Thoracic aorta (tissue), 2 donors: ENCODE data around the gene SMIM3. TPM values are rescaled to one million over a fixed set of nuclear protein-coding genes. Genes with fewer than 3 reads are reported as not detected.
A peak's percentile ranks its signal among the peaks of the same experiment; 100 is the strongest.

Experiments
- ATAC-seq: fragments of 150-250 bp; one replicate; pipeline ENCODE4 v1.8.0; 2017; ENCODE audit warnings: low read depth; ENCODE audit not compliant: insufficient number of reproducible peaks, low FRiP score
- DNase-seq: peaks from one replicate; pipeline ENCODE4 v3.0.0-alpha.2; 2020; ENCODE audit warnings: low spot score
- H3K27ac ChIP-seq, 2 donors: fragments of 200-600 bp; sonication (generic); 1 replicate in 1 of 2; 2 replicates in 1 of 2; pipeline ENCODE4 v1.5.1; 2016; ENCODE audit warnings: mild to moderate bottlenecking in 2 of 2, moderate library complexity in 2 of 2
- H3K27me3 ChIP-seq: fragments of 200-600 bp; sonication (generic); replicated peaks from 2 replicates; pipeline ENCODE4 v1.6.0; 2016; ENCODE audit warnings: mild to moderate bottlenecking; ENCODE audit not compliant: insufficient read depth
- H3K36me3 ChIP-seq: fragments of 200-600 bp; sonication (generic); one replicate; pipeline ENCODE4 v1.5.1; 2016
- H3K4me1 ChIP-seq, 2 donors: fragments of 200-600 bp; sonication (generic); 1 replicate in 1 of 2; 2 replicates in 1 of 2; pipeline versions ENCODE4 v1.5.1 to v1.6.0; 2016; ENCODE audit warnings: low read depth in 2 of 2, mild to moderate bottlenecking in 1 of 2; ENCODE audit not compliant: control insufficient read depth in 1 of 2
- H3K4me3 ChIP-seq: fragments of 200-600 bp; sonication (generic); 2 replicates; pipeline ENCODE4 v1.5.1; 2016; ENCODE audit warnings: mild to moderate bottlenecking
- H3K9me3 ChIP-seq: fragments of 200-600 bp; sonication (generic); 2 replicates; pipeline ENCODE4 v1.5.1; 2016
- total RNA-seq, 2 donors: library from RNA; depleted of rRNA; stranded (reverse); fragments of >200 nt; gene quantifications; one replicate each; pipeline versions ENCODE4 v1.1.0 to v1.2.3, GENCODE V29; 2016
- TF ChIP-seq, protein P1 (sequence below): fragments of 200-600 bp; sonication (generic); IDR thresholded peaks from one replicate; pipeline ENCODE4 v1.5.1; 2019; ENCODE audit warnings: antibody characterized with exemption

Gene SMIM3
- total RNA-seq, 2 donors from 2014 or later = 28.4 to 46.4 TPM

DNA sequence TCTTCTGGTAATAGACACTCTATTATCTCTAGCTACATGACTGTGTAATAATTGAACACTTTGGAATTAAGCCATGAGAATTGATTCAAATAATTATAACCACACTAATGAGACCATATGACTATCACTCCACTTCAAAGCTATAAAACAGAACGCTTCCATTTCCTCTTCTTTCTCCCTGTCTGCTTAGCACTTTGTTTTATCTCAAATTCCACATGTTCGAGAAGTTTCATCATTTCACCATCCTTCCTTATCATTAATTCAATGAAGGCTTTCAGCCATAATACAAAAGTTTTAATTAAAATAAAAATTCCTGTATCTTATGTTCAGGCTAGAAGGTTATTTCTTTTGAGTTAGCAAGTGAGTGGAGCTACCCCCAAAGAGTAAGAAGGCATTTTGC, 12.3 kb upstream of the SMIM3 start:
- no peaks in the 10 kb centered on the region for H3K9me3 ChIP-seq
- no peaks in the 10 kb centered on the region for H3K36me3 ChIP-seq
- no peak overlapping the region for H3K27ac ChIP-seq
- H3K4me3 ChIP-seq = no peak overlapping the region
- ATAC-seq (no peak), DNase-seq (no peak)
- TF ChIP-seq, protein P1, sequence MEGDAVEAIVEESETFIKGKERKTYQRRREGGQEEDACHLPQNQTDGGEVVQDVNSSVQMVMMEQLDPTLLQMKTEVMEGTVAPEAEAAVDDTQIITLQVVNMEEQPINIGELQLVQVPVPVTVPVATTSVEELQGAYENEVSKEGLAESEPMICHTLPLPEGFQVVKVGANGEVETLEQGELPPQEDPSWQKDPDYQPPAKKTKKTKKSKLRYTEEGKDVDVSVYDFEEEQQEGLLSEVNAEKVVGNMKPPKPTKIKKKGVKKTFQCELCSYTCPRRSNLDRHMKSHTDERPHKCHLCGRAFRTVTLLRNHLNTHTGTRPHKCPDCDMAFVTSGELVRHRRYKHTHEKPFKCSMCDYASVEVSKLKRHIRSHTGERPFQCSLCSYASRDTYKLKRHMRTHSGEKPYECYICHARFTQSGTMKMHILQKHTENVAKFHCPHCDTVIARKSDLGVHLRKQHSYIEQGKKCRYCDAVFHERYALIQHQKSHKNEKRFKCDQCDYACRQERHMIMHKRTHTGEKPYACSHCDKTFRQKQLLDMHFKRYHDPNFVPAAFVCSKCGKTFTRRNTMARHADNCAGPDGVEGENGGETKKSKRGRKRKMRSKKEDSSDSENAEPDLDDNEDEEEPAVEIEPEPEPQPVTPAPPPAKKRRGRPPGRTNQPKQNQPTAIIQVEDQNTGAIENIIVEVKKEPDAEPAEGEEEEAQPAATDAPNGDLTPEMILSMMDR = no peak
- no peaks in the 10 kb centered on the region for H3K27me3 ChIP-seq
- H3K4me1 ChIP-seq = no peaks in the 10 kb centered on the region

DNA sequence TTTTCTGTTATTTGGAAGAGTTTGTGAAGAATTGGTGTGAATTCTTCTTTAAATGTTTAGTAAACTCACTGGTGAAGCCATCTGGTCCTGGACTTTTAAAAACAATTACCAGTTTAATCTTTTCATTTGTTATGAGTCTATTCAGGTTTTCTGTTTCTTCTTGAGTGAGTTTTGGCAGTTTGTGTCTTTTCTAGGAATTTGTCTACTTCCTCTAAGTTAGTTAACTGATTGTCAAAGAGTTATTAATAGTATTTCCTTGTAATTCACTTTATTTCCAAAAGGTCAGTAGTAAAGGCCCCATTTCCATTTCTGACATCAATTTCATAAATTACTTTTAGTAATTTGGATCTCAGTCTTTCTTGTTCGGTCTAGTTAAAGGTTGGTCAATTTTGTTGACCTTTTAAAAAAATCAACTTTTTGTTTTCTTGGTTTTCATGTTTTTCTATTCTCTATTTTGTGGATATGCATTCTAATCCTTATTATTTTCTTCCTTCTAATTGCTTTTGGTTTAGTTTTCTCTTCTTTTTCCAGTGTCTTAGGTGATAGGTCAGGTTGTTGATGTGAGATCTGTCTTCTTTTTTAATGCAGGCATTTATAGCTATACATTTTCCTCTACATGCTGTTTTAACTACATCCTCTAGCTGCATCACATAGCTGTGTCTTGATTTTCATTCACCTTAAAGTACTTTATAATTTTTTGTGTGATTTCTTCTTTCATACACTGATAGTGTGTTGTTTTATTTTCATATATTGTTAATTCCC, 7.3 kb upstream of the SMIM3 start:
- ATAC-seq (no peak), DNase-seq (no peak)
- Histone ChIP-seq H3K4me3 (no peak overlapping the region), H3K27ac (no peak overlapping the region), H3K9me3 (no peaks in the 10 kb centered on the region), H3K36me3 (no peaks in the 10 kb centered on the region), H3K27me3 (no peaks in the 10 kb centered on the region), H3K4me1 (peaks cover 0 to 5% of the 10 kb centered on the region in 2 donors)
- TF ChIP-seq, protein P1 = no peak

DNA sequence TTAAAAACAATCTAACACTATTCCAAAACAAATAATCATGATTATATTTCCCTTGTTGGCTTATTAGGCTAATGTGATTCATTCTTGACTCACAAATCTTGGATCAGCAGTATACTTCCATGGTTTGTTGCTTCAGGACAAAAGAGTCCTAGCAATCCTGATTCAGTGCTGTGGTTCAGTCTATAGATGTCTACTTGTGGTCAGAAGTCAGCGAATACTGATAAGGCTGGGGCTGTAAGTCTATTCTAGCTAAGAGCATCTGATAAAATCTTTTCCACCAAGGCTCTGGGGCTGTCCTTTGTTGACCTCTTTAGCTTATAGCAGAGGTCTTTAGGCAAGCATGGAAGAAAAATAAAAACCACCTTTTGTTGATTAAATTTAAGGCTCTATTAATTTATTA, 4.4 kb upstream of the SMIM3 start:
- H3K4me1 ChIP-seq = peaks cover 0 to 11% of the 10 kb centered on the region in 2 donors
- H3K9me3 ChIP-seq = no peaks in the 10 kb centered on the region
- DNase-seq (no peak), ATAC-seq (no peak)
- H3K4me3 ChIP-seq = no peak overlapping the region
- no peaks in the 10 kb centered on the region for H3K27me3 ChIP-seq
- TF ChIP-seq, protein P1 = no peak
- no peak overlapping the region for H3K27ac ChIP-seq
- H3K36me3 ChIP-seq = no peaks in the 10 kb centered on the region

DNA sequence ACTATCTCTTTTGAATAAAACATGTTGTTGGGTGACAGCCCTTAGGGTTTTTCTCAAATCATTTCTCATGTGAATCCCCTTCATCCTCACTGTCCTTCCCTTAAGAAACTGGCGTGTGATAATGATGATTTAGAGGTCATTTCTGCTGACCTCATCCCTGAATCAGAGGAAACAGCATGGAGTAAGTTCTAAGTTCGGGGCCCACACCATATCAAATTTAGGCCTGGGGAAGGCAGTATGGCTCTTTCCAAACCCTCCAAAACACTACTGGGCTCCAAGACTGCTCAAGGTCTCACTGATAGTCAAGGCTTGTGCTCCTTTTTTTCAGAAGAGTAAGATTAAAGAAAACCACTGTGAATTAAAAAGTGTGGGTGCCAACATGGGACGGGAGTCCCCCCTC, 872 bp upstream of the SMIM3 start:
- Histone ChIP-seq H3K4me1 (peaks cover 27 to 41% of the 10 kb centered on the region in 2 donors), H3K9me3 (no peaks in the 10 kb centered on the region), H3K27ac (peak overlapping the region; percentile 96 to 98), H3K27me3 (no peaks in the 10 kb centered on the region), H3K4me3 (peak overlapping the region; percentile 89), H3K36me3 (no peaks in the 10 kb centered on the region)
- no peak for ATAC-seq
- TF ChIP-seq, protein P1 = no peak
- DNase-seq = no peak

DNA sequence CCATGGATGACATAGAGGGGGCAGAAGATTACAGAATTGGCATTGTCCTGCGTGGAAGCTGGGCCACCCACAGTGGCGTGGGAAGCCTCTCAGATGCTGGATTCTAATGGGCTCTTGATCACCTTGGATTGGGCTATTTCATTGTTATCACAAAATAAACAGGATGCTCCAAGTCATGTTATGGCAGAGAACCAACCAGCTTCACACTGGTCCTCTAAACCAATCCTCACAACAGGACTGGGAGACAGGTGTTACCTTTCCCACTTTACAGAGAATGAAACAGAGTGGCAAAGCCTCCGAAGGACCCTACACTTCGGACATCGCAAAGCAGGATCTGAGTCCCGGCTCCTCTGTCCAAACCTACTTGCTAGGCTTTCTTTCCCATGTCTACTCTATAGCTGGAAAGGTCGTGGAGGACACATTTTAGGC, 455 bp upstream of the SMIM3 start:
- Histone ChIP-seq H3K27me3 (no peaks in the 10 kb centered on the region), H3K27ac (peak overlapping the region; percentile 96 to 98), H3K36me3 (no peaks in the 10 kb centered on the region), H3K4me3 (peak overlapping the region; percentile 89), H3K9me3 (no peaks in the 10 kb centered on the region), H3K4me1 (peaks cover 31 to 45% of the 10 kb centered on the region in 2 donors)
- DNase-seq (no peak), ATAC-seq (peak; percentile 14)
- TF ChIP-seq, protein P1 = no peak
